Ishikawa (cell line): ENCODE results near the gene CZIB.

Source experiments
- CEBPB ChIP-seq: IDR thresholded peaks from 2 replicates; pipeline ENCODE4 v1.6.1; 2012
- EP300 ChIP-seq: IDR thresholded peaks from 2 replicates; pipeline ENCODE4 v1.6.1; 2012; ENCODE audit warnings: borderline replicate concordance
- REST ChIP-seq: IDR thresholded peaks from 2 replicates; pipeline ENCODE4 v1.6.1; 2012; ENCODE audit warnings: low read depth, mild to moderate bottlenecking
- TAF1 ChIP-seq: IDR thresholded peaks from 2 replicates; pipeline ENCODE4 v1.6.1; 2012; ENCODE audit warnings: low read depth, mild to moderate bottlenecking
- TCF12 ChIP-seq: IDR thresholded peaks from 2 replicates; pipeline ENCODE4 v1.6.1; 2012; ENCODE audit warnings: low read depth
- ZBTB7A ChIP-seq: IDR thresholded peaks from 2 replicates; pipeline ENCODE4 v1.6.1; 2012; ENCODE audit warnings: low read depth
- TF ChIP-seq, protein P1 (sequence below): IDR thresholded peaks from 2 replicates; pipeline ENCODE4 v1.6.1; 2012

GRCh38 chr1:53206735-53207379, 13.6 kb downstream of the CZIB start:
- TF ChIP-seq CEBPB (no peak), REST (no peak), TCF12 (no peak), TAF1 (no peak), ZBTB7A (no peak), EP300 (no peak)
- TF ChIP-seq, protein P1, sequence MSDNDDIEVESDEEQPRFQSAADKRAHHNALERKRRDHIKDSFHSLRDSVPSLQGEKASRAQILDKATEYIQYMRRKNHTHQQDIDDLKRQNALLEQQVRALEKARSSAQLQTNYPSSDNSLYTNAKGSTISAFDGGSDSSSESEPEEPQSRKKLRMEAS = no peak
